ENCODE results near the gene ATF6.

Gene ATF6

DNA sequence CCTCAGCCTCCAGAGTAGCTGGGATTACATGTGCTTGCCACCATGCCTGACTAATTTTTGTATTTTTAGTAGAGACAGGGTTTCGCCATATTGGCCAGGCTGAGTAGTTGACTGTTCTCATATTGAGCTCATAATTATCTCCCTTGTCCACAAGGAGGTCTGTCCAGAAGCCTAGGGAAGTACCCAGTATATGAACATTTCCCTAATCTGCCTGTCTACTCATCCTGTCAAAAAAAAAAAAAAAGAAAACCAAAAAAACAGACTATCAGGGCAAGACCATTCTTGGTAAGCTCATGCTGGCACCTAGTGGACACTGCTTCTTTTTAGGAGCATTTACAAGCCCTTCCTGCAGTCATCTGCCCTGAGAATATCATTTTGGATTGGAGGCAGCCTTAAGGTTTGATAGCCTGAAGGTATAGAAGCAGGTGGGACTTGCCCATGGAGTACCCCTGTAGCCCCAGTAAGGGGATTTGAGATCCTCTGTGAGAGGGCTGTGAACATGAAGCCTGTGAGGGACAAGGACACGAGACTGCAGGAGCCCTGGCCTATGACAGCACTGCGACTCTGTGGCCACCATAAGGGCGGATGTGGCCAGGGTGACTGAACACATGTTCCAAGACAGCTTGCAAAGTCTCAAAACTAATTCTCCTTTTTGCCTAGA, 27.4 kb upstream of the ATF6 start:
- Histone ChIP-seq H3K27ac (no peak overlapping the region), H3K36me3 (replicated peaks) (no peaks in the 10 kb centered on the region), H3K4me3 (ENCODE audit: low read depth, low read length) (no peak overlapping the region), H3K27me3 (replicated peaks) (no peaks in the 10 kb centered on the region)
- in situ Hi-C loops (cut with HindIII; ENCODE audit: low pct_ligation_motif_present, low sequenced_read_pairs) = no loop called here
- peak; percentile 76 for DNase-seq
- TF ChIP-seq, protein P1, sequence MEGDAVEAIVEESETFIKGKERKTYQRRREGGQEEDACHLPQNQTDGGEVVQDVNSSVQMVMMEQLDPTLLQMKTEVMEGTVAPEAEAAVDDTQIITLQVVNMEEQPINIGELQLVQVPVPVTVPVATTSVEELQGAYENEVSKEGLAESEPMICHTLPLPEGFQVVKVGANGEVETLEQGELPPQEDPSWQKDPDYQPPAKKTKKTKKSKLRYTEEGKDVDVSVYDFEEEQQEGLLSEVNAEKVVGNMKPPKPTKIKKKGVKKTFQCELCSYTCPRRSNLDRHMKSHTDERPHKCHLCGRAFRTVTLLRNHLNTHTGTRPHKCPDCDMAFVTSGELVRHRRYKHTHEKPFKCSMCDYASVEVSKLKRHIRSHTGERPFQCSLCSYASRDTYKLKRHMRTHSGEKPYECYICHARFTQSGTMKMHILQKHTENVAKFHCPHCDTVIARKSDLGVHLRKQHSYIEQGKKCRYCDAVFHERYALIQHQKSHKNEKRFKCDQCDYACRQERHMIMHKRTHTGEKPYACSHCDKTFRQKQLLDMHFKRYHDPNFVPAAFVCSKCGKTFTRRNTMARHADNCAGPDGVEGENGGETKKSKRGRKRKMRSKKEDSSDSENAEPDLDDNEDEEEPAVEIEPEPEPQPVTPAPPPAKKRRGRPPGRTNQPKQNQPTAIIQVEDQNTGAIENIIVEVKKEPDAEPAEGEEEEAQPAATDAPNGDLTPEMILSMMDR (IDR thresholded peaks at IDR 0.05; ENCODE audit: low read depth, low read length, missing control alignments) = peak; percentile 73

DNA sequence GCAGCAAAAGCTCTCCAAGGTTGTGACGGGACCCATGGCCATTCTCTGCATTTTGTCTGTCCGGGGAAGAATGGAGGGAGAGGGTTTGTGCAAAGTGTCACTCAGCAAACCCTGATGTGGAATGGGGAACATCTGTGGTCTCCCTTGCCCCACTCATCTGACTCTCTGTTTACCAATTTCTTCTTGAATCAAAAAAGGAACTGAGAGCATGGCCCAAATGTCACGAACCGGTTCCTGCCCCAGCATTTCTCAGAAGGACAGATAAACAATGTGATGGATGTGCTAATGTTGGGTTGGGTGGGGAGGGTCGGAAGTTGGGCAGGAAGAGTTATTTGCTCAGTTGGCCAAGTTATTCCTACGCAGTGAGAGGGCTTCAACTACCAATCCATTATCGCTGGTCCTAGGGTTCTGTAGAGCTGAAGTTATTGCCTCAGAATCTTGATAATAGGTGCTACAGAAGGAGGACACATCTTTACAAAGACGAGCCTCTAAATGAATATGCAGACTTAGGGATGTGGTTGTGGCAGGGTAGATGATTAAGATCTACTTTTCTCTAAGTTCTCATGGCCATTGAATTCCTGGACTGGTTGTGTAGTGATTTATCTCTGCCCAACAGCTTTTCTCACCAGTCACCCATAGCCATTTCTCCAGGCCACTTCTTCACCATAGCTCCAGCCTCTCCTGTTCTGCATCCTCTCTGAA, 26.1 kb upstream of the ATF6 start:
- H3K27me3 ChIP-seq (replicated peaks) = no peaks in the 10 kb centered on the region
- no peak for DNase-seq
- H3K36me3 ChIP-seq (replicated peaks) = no peaks in the 10 kb centered on the region
- H3K4me3 ChIP-seq (ENCODE audit: low read depth, low read length) = no peak overlapping the region
- H3K27ac ChIP-seq = no peak overlapping the region
- in situ Hi-C loops (cut with HindIII; ENCODE audit: low pct_ligation_motif_present, low sequenced_read_pairs) = no loop called here
- TF ChIP-seq, protein P1 (IDR thresholded peaks at IDR 0.05; ENCODE audit: low read depth, low read length, missing control alignments) = no peak

- Histone ChIP-seq H3K27ac (no peak overlapping the region), H3K36me3 (replicated peaks) (no peaks in the 10 kb centered on the region), H3K27me3 (replicated peaks) (no peaks in the 10 kb centered on the region), H3K4me3 (ENCODE audit: low read depth, low read length) (no peak overlapping the region)
- in situ Hi-C loops (cut with HindIII; ENCODE audit: low pct_ligation_motif_present, low sequenced_read_pairs) = no loop called here
- DNase-seq = no peak
- TF ChIP-seq, protein P1 (IDR thresholded peaks at IDR 0.05; ENCODE audit: low read depth, low read length, missing control alignments) = no peak
These were observed 25.2 kb upstream of the ATF6 start for GRCh38 chr1:161740921-161741320.

DNA sequence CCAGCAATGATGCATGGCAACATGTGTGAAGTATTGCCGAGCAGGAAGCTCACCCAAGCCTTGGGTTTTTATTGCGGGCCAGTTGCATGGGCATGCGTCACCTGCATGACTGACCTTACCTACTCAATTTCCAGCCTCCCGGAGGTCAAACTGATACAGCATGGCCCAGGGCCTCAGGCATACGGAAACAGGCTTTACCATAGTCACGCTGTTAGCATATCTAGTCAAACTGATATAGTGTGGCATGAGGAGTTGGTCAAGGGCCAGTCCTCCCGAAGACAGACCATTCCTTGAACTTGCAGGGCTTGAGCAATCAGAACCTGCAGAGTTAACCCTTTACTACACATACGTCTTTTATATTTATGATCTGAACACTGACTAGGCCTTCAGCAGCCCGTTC, 22.9 kb upstream of the ATF6 start:
- no peaks in the 10 kb centered on the region for H3K27me3 ChIP-seq (replicated peaks)
- DNase-seq = no peak
- in situ Hi-C loops (cut with HindIII; ENCODE audit: low pct_ligation_motif_present, low sequenced_read_pairs) = no loop called here
- H3K36me3 ChIP-seq (replicated peaks) = no peaks in the 10 kb centered on the region
- no peak overlapping the region for H3K27ac ChIP-seq
- TF ChIP-seq, protein P1 (IDR thresholded peaks at IDR 0.05; ENCODE audit: low read depth, low read length, missing control alignments) = no peak
- no peak overlapping the region for H3K4me3 ChIP-seq (ENCODE audit: low read depth, low read length)

- no peak overlapping the region for H3K4me3 ChIP-seq (ENCODE audit: low read depth, low read length)
- DNase-seq = no peak
- H3K36me3 ChIP-seq (replicated peaks) = peaks cover 6% of the 10 kb centered on the region
- TF ChIP-seq, protein P1 (IDR thresholded peaks at IDR 0.05; ENCODE audit: low read depth, low read length, missing control alignments) = no peak
- no peaks in the 10 kb centered on the region for H3K27me3 ChIP-seq (replicated peaks)
- no peak overlapping the region for H3K27ac ChIP-seq
- in situ Hi-C loops (cut with HindIII; ENCODE audit: low pct_ligation_motif_present, low sequenced_read_pairs) = no loop called here
These were observed 18.3 kb upstream of the ATF6 start for GRCh38 chr1:161747801-161748200.
